Activated T-cell treated with anti-CD3 and anti-CD28 coated beads for 1 hour (primary cell): Measurements from ENCODE around the gene MYO5B.
"Not testable (repeated sequence)": the region's sequence is repeated elsewhere in the genome, so short reads cannot be mapped to it uniquely, and the experiment has no call there.

Source experiments
- DNase-seq: peaks from one replicate; pipeline ENCODE4 v3.0.0-alpha.2; 2020; ENCODE audit warnings: low read depth

Gene MYO5B

GRCh38 chr18:50194631-50195532 lies at the start of gene MYO5B:
Gene MYO5B, minus strand, starts transcription at chr18:50195147. Its CDS starts 354 bp downstream, at chr18:50194793.
- DNase-seq, result peak; percentile 23

- not testable (repeated sequence) for DNase-seq
These were observed 46.8 kb upstream of the MYO5B start for GRCh38 chr18:50241768-50242167.

- DNase-seq, result no peak
These were observed 45.2 kb upstream of the MYO5B start for GRCh38 chr18:50240080-50240563.

GRCh38 chr18:50232419-50232818 lies 37.5 kb upstream of the MYO5B start:
- no peak for DNase-seq

GRCh38 chr18:50231621-50232020 lies 36.7 kb upstream of the MYO5B start:
- DNase-seq, result no peak

- not testable (repeated sequence) for DNase-seq
These were observed 25.3 kb upstream of the MYO5B start for GRCh38 chr18:50220249-50220648.

- peak; percentile 12 for DNase-seq
These were observed 23.7 kb upstream of the MYO5B start for GRCh38 chr18:50218432-50219197.

GRCh38 chr18:50209311-50209710 lies 14.4 kb upstream of the MYO5B start:
- no peak for DNase-seq

GRCh38 chr18:50207722-50208121 lies 12.8 kb upstream of the MYO5B start:
- DNase-seq, result no peak

GRCh38 chr18:50203801-50204604 lies 9.1 kb upstream of the MYO5B start:
- no peak for DNase-seq

GRCh38 chr18:50201476-50202018 lies 6.6 kb upstream of the MYO5B start:
- DNase-seq, result no peak

GRCh38 chr18:50199921-50200320 lies 5.0 kb upstream of the MYO5B start:
- no peak for DNase-seq

GRCh38 chr18:50199346-50199855 lies 4.5 kb upstream of the MYO5B start:
- DNase-seq, result no peak

- DNase-seq, result no peak
These were observed 1.3 kb upstream of the MYO5B start for GRCh38 chr18:50196261-50196660.

- no peak for DNase-seq
These were observed 742 bp upstream of the MYO5B start for GRCh38 chr18:50195689-50196088.

GRCh38 chr18:50193796-50194630 lies 934 bp downstream of the MYO5B start:
- DNase-seq, result no peak

- no peak for DNase-seq
These were observed 1.8 kb downstream of the MYO5B start for GRCh38 chr18:50192995-50193795.

GRCh38 chr18:50190926-50191325 lies 4.0 kb downstream of the MYO5B start:
- DNase-seq, result no peak

GRCh38 chr18:50190236-50190635 lies 4.7 kb downstream of the MYO5B start:
- no peak for DNase-seq

- DNase-seq, result no peak
These were observed 5.8 kb downstream of the MYO5B start for GRCh38 chr18:50189160-50189559.
